Sigmoid colon (tissue), 7 donors: ENCODE data around the gene CDKAL1. TPM values are rescaled to one million over a fixed set of nuclear protein-coding genes. Genes with fewer than 3 reads are reported as not detected.

Experiments
- DNase-seq: peaks from one replicate; pipeline ENCODE4 v3.0.0-alpha.2; 2019
- H3K27ac ChIP-seq, 4 donors: fragments of 200-600 bp; sonication (generic); one replicate each; pipeline ENCODE4 v1.5.1; 2016 to 2019; ENCODE audit warnings: mild to moderate bottlenecking in 1 of 4
- H3K27me3 ChIP-seq, 3 donors: fragments of 200-600 bp; sonication (generic); one replicate each; pipeline ENCODE4 v1.5.1; 2019; ENCODE audit warnings: mild to moderate bottlenecking in 1 of 3
- H3K36me3 ChIP-seq, 4 donors: fragments of 200-600 bp; sonication (generic); one replicate each; pipeline ENCODE4 v1.5.1; 2016 to 2019
- H3K4me1 ChIP-seq, 4 donors: fragments of 200-600 bp; sonication (generic); one replicate each; pipeline ENCODE4 v1.5.1; 2017 to 2019
- H3K4me3 ChIP-seq, 4 donors: fragments of 200-600 bp; sonication (generic); one replicate each; pipeline ENCODE4 v1.5.1; 2017 to 2019; ENCODE audit warnings: mild to moderate bottlenecking in 2 of 4, moderate library complexity in 1 of 4
- H3K9me3 ChIP-seq, 4 donors: fragments of 200-600 bp in 3 of 4; sonication (generic) in 3 of 4; one replicate each; pipeline versions ENCODE4 v1.5.1 to v1.6.1; 2013 to 2019
- EP300 ChIP-seq, 4 donors: sonication (generic); formaldehyde crosslinking; IDR thresholded peaks; one replicate each; pipeline ENCODE4 v1.6.1; 2017; ENCODE audit warnings: antibody characterized with exemption in 4 of 4
- POLR2A ChIP-seq, 2 donors: fragments of 450-650 bp; IDR thresholded peaks; one replicate each; pipeline ENCODE4 v1.6.1; 2016; ENCODE audit warnings: antibody characterized with exemption in 2 of 2, mild to moderate bottlenecking in 2 of 2, moderate library complexity in 2 of 2
- POLR2AphosphoS5 ChIP-seq, 4 donors: sonication (generic); formaldehyde crosslinking; IDR thresholded peaks; one replicate each; pipeline ENCODE4 v1.6.1; 2017; ENCODE audit warnings: antibody characterized with exemption in 4 of 4
- WGBS, 2 donors: extraction: QIAGEN DNeasy Blood & Tissue Kit; methylation state at CpG; one replicate each; pipeline ENCODE4 v1.1.7; 2013; 5-methylcytosine and 5-hydroxymethylcytosine counted together
- intact Hi-C: fragments of 100-400 bp; cut with DNase I; formaldehyde crosslinking; loops from one replicate; pipeline ENCODE4 v1.15.1; 2023
- polyA plus RNA-seq, 3 donors: library from polyadenylated mRNA; stranded (reverse); fragments of 200-250 nt; gene quantifications; one replicate each; pipeline ENCODE4 v1.2.3, GENCODE V29; 2013
- total RNA-seq, 4 donors: library from RNA; depleted of rRNA; stranded (reverse); fragments of >200 nt; gene quantifications; one replicate each; pipeline ENCODE4 v1.1.0, GENCODE V29; 2016
- TF ChIP-seq, protein P1 (sequence below), 4 experiments: fragments of 450-650 bp in 3 of 4; fragments of 200-600 bp in 1 of 4; IDR thresholded peaks; one replicate each; pipeline ENCODE4 v1.5.1; 2016 to 2019; ENCODE audit warnings: antibody characterized with exemption in 4 of 4, mild to moderate bottlenecking in 3 of 4, moderate library complexity in 2 of 4
- donor health status: healthy with polysubstance abuse.
- donor health status: Bipolar disorder and iron deficiency.
- donor health status: healthy.

CDKAL1 gene
- total and polyA plus RNA-seq, 7 donors = 2.8 to 14.7 (median 11.4) TPM

DNA sequence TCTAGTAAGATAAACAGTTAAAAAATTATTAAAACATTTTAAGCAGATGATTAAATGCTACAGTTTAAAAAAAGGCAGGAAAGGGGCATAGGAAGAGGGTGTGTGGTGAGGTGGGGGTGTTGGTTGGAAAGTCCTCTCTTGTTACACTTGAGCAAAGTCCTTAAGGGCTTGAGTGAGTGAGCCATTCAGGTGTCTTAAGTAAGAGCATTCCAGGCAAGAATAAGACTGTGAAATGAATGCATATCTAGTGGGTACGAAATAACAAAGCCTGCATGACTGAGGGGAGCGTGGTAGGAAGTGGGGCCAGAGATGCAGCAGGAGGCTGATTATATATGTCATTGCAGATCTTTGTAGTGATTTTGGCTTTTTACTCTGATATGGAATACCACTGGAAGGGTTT is 5.1 kb downstream of the CDKAL1 start:
- WGBS, 2 donors = 95 to 98% methylated on average over 2 of the region's 2 CpGs
- H3K27me3 ChIP-seq = no peaks in the 10 kb centered on the region
- no peaks in the 10 kb centered on the region for H3K36me3 ChIP-seq
- H3K27ac ChIP-seq = no peak overlapping the region
- intact Hi-C loops = no loop called here
- TF ChIP-seq, protein P1, sequence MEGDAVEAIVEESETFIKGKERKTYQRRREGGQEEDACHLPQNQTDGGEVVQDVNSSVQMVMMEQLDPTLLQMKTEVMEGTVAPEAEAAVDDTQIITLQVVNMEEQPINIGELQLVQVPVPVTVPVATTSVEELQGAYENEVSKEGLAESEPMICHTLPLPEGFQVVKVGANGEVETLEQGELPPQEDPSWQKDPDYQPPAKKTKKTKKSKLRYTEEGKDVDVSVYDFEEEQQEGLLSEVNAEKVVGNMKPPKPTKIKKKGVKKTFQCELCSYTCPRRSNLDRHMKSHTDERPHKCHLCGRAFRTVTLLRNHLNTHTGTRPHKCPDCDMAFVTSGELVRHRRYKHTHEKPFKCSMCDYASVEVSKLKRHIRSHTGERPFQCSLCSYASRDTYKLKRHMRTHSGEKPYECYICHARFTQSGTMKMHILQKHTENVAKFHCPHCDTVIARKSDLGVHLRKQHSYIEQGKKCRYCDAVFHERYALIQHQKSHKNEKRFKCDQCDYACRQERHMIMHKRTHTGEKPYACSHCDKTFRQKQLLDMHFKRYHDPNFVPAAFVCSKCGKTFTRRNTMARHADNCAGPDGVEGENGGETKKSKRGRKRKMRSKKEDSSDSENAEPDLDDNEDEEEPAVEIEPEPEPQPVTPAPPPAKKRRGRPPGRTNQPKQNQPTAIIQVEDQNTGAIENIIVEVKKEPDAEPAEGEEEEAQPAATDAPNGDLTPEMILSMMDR (IDR thresholded peaks at IDR 0.05) = no peak
- no peak for TF ChIP-seq EP300 (IDR thresholded peaks at IDR 0.05)
- TF ChIP-seq POLR2AphosphoS5 (IDR thresholded peaks at IDR 0.05) = no peak
- TF ChIP-seq POLR2A (IDR thresholded peaks at IDR 0.05) = no peak
- H3K4me1 ChIP-seq = peaks cover 0 to 31% (median 19%) of the 10 kb centered on the region in 4 donors
- DNase-seq = no peak
- H3K4me3 ChIP-seq = no peak overlapping the region
- no peaks in the 10 kb centered on the region for H3K9me3 ChIP-seq

DNA sequence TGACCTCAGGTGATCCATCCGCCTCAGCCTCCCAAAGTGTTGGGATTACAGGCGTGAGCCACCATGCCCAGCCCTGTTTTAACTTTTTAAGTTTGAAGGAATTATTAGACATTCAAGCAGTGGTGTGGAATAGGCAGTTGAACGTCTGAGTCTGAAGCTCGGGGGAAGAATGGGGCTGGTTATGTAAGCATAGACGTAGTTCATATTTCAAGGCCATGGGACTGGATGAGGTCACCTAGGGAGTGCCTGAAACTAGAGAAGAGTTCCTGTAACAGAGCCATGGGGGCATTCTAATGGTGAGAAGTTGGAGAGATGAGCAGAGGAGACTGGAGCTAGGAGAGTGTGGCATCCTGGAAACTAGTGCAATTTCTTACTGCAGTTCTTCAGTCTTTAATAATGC is 6.4 kb downstream of the CDKAL1 start:
- intact Hi-C loops = no loop called here
- H3K4me1 ChIP-seq = peaks cover 0 to 22% (median 10%) of the 10 kb centered on the region in 4 donors
- no peaks in the 10 kb centered on the region for H3K9me3 ChIP-seq
- TF ChIP-seq POLR2AphosphoS5 (IDR thresholded peaks at IDR 0.05) (no peak), POLR2A (IDR thresholded peaks at IDR 0.05) (no peak), EP300 (IDR thresholded peaks at IDR 0.05) (no peak)
- TF ChIP-seq, protein P1 (IDR thresholded peaks at IDR 0.05) = no peak
- no peak for DNase-seq
- H3K27ac ChIP-seq = no peak overlapping the region
- 93 to 94% methylated on average over 5 of the region's 5 CpGs for WGBS, 2 donors
- H3K4me3 ChIP-seq = no peak overlapping the region
- no peaks in the 10 kb centered on the region for H3K27me3 ChIP-seq
- H3K36me3 ChIP-seq = peaks cover 0 to 6% (median 0%) of the 10 kb centered on the region in 4 donors

DNA sequence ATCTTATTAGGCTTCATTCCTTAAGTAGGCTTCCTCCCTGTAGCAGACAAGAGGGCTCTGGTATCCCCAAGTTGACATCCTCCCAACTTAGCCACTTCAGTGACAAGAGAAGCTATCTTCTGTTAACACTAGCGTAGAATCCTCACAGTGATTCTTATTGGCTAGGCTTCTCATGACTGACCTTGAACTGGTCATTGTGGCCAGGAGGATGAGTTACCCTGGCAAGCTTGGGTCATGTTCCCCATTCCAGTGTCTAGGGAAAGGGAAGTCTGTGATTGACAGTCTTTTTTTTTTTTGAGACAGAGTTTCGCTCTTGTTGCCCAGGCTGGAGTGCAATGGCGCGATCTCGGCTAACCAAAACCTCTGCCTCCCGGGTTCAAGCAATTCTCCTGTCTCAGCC is 7.1 kb downstream of the CDKAL1 start:
- DNase-seq = no peak
- Histone ChIP-seq H3K9me3 (no peaks in the 10 kb centered on the region), H3K4me3 (no peak overlapping the region), H3K27ac (no peak overlapping the region), H3K36me3 (peaks cover 0 to 13% (median 0%) of the 10 kb centered on the region in 4 donors), H3K27me3 (no peaks in the 10 kb centered on the region), H3K4me1 (peaks cover 0 to 20% (median 7%) of the 10 kb centered on the region in 4 donors)
- WGBS, 2 donors = 94% methylated on average over 6 of the region's 6 CpGs
- intact Hi-C loops = no loop called here
- TF ChIP-seq, protein P1 (IDR thresholded peaks at IDR 0.05) = no peak
- TF ChIP-seq EP300 (IDR thresholded peaks at IDR 0.05) (no peak), POLR2A (IDR thresholded peaks at IDR 0.05) (no peak), POLR2AphosphoS5 (IDR thresholded peaks at IDR 0.05) (no peak)

DNA sequence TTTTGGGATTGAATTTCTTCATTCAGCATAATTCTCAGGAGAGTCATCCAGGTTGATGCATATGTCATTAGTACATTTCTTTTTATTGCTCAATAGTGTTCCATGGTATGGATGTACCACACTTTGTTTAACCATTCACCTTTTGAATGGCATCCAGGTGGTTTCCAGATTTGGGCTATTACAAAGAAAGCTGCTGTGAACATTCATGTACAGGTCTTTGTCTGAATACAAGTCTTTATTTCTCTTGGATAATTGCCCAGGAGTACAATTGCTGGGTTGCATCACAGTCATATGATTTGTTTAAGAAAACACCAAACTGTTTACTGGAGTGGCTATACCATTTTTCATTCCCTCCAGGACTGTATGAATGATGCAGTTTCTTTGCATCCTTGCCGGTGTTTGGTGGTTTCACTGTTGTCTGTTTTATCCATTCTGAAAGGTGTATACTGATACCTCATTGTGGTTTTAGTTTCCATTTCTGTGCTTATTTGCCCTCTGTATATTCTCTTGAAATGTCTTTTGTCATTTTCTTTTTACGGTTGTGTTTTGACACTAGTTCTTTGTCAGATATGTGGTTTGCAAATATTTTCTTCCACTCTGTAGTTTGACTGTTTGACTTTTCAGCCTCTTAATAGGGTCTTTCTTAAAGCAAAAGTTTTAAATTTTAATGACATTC is 8.8 kb downstream of the CDKAL1 start:
- no peak overlapping the region for H3K27ac ChIP-seq
- TF ChIP-seq POLR2A (IDR thresholded peaks at IDR 0.05) = no peak
- no peak for TF ChIP-seq POLR2AphosphoS5 (IDR thresholded peaks at IDR 0.05)
- no peak for TF ChIP-seq EP300 (IDR thresholded peaks at IDR 0.05)
- TF ChIP-seq, protein P1 (IDR thresholded peaks at IDR 0.05) = no peak
- WGBS, 2 donors = 18 to 26% methylated on average over 2 of the region's 2 CpGs
- H3K27me3 ChIP-seq = no peaks in the 10 kb centered on the region
- intact Hi-C loops = no loop called here
- H3K4me3 ChIP-seq = no peak overlapping the region
- H3K9me3 ChIP-seq = no peaks in the 10 kb centered on the region
- peaks cover 0 to 11% (median 7%) of the 10 kb centered on the region in 4 donors for H3K4me1 ChIP-seq
- H3K36me3 ChIP-seq = peaks cover 0 to 30% (median 4%) of the 10 kb centered on the region in 4 donors
- DNase-seq = no peak
